ENCODE results near the gene PCDHGA7. TPM values are rescaled to one million over a fixed set of nuclear protein-coding genes. Genes with fewer than 3 reads are reported as not detected.
"Not testable (repeated sequence)": the region's sequence is repeated elsewhere in the genome, so short reads cannot be mapped to it uniquely, and the experiment has no call there.

The PCDHGA7 gene
- total RNA-seq, 1 donor from 2014 or later: 0.16 TPM

DNA sequence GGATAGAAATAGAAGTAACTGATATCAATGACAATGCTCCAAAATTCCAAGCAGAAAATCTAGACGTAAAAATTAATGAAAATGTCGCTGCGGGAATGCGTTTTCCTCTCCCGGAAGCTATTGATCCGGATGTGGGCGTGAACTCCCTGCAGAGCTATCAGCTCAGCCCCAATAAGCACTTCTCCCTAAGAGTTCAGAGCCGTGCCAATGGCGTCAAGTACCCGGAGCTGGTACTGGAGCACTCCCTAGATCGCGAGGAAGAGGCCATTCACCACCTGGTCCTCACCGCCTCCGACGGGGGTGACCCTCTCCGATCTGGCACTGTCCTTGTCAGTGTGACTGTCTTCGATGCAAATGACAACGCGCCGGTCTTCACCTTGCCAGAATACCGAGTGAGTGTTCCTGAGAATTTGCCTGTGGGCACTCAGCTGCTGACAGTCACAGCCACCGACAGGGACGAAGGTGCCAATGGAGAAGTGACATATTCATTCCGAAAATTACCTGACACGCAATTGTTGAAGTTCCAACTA is 31.1 kb downstream of the PCDHGA7 start:
- H3K9me3 Mint-ChIP-seq: peaks cover 21% of the 10 kb centered on the region
- peaks cover 62% of the 10 kb centered on the region for H3K27me3 Mint-ChIP-seq (ENCODE audit: low read depth)
- no peak for DNase-seq (ENCODE audit: low spot score)
- intact Hi-C loops (cut with micrococcal nuclease): loop anchor here (2.0 kb wide), 1 partner anchor 99 kb away; no protein-coding TSS in a partner anchor
- peaks cover 19% of the 10 kb centered on the region for H3K4me1 Mint-ChIP-seq (ENCODE audit: low read depth)
- peak overlapping the region; percentile 82 for H3K4me3 Mint-ChIP-seq (ENCODE audit: low read depth)
- no peak overlapping the region for H3K27ac Mint-ChIP-seq
- peaks cover 16% of the 10 kb centered on the region for H3K36me3 Mint-ChIP-seq (ENCODE audit: low read depth)

DNA sequence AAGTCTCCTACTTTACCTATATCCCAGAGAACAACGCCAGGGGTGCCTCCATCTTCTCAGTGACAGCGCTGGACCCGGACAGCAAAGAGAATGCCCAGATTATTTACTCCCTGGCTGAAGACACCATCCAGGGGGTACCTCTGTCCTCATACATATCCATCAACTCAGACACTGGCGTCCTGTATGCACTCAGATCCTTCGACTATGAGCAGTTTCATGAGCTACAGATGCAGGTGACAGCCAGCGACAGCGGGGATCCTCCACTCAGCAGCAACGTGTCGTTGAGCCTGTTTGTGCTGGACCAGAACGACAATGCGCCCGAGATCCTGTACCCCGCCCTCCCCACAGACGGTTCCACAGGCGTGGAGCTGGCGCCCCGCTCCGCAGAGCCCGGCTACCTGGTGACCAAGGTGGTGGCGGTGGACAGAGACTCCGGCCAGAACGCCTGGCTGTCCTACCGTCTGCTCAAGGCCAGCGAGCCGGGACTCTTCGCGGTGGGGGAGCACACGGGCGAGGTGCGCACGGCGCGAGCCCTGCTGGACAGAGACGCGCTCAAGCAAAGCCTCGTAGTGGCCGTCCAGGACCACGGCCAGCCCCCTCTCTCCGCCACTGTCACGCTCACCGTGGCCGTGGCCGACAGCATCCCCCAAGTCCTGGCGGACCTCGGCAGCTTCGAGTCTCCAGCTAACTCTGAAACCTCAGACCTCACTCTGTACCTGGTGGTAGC is 32.2 kb downstream of the PCDHGA7 start:
- Mint-ChIP-seq H3K9me3 (peaks cover 21% of the 10 kb centered on the region), H3K27me3 (ENCODE audit: low read depth) (peaks cover 59% of the 10 kb centered on the region), H3K4me1 (ENCODE audit: low read depth) (peaks cover 19% of the 10 kb centered on the region), H3K4me3 (ENCODE audit: low read depth) (peak overlapping the region; percentile 17), H3K36me3 (ENCODE audit: low read depth) (peaks cover 12% of the 10 kb centered on the region)
- intact Hi-C loops (cut with micrococcal nuclease); H3K27ac Mint-ChIP-seq; DNase-seq (ENCODE audit: low spot score): not testable (repeated sequence)

DNA sequence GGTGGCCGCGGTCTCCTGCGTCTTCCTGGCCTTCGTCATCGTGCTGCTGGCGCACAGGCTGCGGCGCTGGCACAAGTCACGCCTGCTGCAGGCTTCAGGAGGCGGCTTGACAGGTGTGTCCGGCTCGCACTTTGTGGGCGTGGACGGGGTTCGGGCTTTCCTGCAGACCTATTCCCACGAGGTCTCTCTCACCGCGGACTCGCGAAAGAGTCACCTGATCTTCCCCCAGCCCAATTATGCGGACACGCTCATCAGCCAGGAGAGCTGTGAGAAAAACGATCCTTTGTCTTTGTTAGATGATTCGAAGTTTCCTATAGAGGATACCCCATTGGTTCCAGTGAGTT is 32.7 kb downstream of the PCDHGA7 start:
- H3K4me1 Mint-ChIP-seq (ENCODE audit: low read depth): peaks cover 19% of the 10 kb centered on the region
- H3K36me3 Mint-ChIP-seq (ENCODE audit: low read depth): peaks cover 12% of the 10 kb centered on the region
- H3K4me3 Mint-ChIP-seq (ENCODE audit: low read depth); intact Hi-C loops (cut with micrococcal nuclease); H3K27ac Mint-ChIP-seq; DNase-seq (ENCODE audit: low spot score): not testable (repeated sequence)
- H3K27me3 Mint-ChIP-seq (ENCODE audit: low read depth): peaks cover 61% of the 10 kb centered on the region
- H3K9me3 Mint-ChIP-seq: peaks cover 19% of the 10 kb centered on the region

DNA sequence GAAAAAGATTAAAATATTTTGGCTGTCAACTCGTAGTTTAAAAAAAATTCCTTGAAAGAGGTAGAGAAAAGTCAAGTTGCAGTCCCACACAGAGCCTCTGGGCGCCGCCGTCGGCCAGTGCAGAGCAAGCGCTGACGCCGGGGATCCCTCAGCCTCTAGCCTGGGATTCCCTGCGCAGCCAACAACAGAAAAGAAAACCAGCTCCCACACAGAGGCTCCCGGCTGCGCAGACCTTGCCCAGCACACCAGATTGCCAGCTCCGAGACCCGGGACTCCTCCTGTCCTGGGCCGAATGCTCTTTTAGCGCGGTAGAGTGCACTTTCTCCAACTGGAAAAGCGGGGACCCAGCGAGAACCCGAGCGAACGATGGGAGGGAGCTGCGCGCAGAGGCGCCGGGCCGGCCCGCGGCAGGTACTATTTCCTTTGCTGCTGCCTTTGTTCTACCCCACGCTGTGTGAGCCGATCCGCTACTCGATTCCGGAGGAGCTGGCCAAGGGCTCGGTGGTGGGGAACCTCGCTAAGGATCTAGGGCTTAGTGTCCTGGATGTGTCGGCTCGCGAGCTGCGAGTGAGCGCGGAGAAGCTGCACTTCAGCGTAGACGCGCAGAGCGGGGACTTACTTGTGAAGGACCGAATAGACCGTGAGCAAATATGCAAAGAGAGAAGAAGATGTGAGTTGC is 35.1 kb downstream of the PCDHGA7 start, which contains the start of gene PCDHGB7:
Gene PCDHGB7, plus strand, starts transcription at position 184 of the 679 bp plus-strand sequence. Its CDS starts 183 bp downstream, at position 367.
- H3K27ac Mint-ChIP-seq; H3K36me3 Mint-ChIP-seq (ENCODE audit: low read depth); intact Hi-C loops (cut with micrococcal nuclease); DNase-seq (ENCODE audit: low spot score): not testable (repeated sequence)
- peaks cover 24% of the 10 kb centered on the region for H3K4me1 Mint-ChIP-seq (ENCODE audit: low read depth)
- peaks cover 27% of the 10 kb centered on the region for H3K9me3 Mint-ChIP-seq
- H3K4me3 Mint-ChIP-seq (ENCODE audit: low read depth): peak within 1 kb of the TSS; percentile 57
- H3K27me3 Mint-ChIP-seq (ENCODE audit: low read depth): peaks cover 75% of the 10 kb centered on the region

DNA sequence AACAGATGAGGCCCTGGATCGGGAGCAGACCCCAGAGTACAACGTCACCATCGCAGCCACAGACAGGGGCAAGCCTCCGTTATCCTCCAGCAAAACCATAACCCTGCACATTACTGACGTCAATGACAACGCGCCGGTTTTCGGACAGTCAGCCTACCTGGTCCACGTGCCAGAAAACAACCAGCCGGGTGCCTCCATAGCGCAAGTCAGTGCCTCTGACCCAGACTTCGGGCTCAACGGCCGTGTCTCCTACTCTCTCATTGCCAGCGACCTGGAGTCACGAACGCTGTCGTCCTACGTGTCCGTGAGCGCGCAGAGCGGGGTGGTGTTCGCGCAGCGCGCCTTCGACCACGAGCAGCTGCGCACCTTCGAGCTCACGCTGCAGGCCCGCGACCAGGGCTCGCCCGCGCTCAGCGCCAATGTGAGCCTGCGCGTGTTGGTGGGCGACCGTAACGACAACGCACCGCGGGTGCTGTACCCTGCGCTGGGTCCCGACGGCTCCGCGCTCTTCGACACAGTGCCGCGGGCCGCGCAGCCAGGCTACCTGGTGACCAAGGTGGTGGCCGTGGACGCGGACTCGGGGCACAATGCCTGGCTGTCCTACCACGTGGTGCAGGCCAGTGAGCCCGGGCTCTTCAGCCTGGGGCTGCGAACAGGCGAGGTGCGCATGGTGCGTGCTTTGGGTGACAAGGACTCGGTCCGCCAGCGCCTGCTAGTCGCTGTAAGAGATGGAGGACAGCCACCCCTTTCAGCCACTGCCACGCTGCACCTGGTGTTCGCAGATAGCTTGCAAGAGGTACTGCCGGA is 36.7 kb downstream of the PCDHGA7 start:
- DNase-seq (ENCODE audit: low spot score): no peak
- Mint-ChIP-seq H3K4me1 (ENCODE audit: low read depth) (peaks cover 14% of the 10 kb centered on the region), H3K9me3 (peaks cover 22% of the 10 kb centered on the region), H3K36me3 (ENCODE audit: low read depth) (peaks cover 7% of the 10 kb centered on the region), H3K27ac (no peak overlapping the region), H3K27me3 (ENCODE audit: low read depth) (peaks cover 68% of the 10 kb centered on the region), H3K4me3 (ENCODE audit: low read depth) (no peak overlapping the region)
- intact Hi-C loops (cut with micrococcal nuclease): no loop called here

DNA sequence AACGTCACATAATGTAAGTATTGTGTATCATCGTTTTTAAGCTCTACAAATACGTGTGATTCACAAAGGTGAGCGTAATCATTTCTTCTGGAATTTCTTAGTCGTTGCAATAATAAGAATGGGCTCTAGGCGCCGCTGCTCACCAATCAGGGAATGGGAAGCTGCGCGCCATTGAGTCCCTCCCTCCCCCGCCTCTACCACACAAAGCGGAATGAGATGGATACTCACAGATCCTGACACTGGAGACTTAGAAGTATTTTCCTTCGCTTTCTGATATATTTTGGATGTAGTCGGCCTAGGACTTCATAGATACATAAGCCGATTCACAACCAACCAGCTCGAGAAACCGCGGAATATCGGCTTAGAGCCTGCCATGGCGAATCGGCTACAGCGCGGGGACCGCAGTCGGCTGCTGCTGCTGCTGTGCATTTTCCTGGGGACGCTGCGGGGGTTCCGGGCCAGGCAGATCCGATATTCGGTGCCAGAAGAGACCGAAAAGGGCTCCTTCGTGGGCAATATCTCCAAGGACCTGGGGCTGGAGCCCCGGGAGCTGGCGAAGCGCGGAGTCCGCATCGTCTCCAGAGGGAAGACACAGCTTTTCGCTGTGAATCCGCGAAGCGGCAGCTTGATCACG is 38.4 kb downstream of the PCDHGA7 start, which contains the start of gene PCDHGA11:
Gene PCDHGA11, plus strand, starts transcription at position 197 of the 634 bp plus-strand sequence. Its CDS starts 177 bp downstream, at position 374.
- Mint-ChIP-seq H3K4me3 (ENCODE audit: low read depth) (peak within 1 kb of the TSS; percentile 81), H3K36me3 (ENCODE audit: low read depth) (peaks cover 7% of the 10 kb centered on the region), H3K4me1 (ENCODE audit: low read depth) (peaks cover 10% of the 10 kb centered on the region), H3K27ac (no peak within 1 kb of the TSS), H3K9me3 (peaks cover 19% of the 10 kb centered on the region), H3K27me3 (ENCODE audit: low read depth) (peaks cover 63% of the 10 kb centered on the region)
- no peak for DNase-seq (ENCODE audit: low spot score)
- intact Hi-C loops (cut with micrococcal nuclease): loop anchor here (2.0 to 5.0 kb wide), 4 partner anchors 56 to 144 kb away; partner anchors contain the start of genes PCDHGA2, PCDHGA4, PCDHGB2 and PCDHGC3

DNA sequence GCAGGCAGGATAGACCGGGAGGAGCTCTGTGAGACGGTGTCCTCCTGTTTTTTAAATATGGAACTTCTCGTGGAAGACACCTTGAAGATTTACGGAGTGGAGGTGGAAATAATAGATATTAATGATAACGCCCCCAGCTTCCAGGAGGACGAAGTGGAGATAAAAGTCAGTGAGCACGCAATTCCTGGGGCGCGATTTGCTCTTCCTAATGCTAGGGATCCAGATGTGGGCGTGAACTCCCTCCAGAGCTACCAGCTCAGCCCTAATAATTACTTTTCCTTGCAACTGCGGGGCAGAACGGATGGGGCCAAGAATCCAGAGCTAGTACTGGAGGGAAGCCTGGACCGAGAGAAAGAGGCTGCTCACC is 38.9 kb downstream of the PCDHGA7 start:
- H3K27ac Mint-ChIP-seq: no peak overlapping the region
- peaks cover 19% of the 10 kb centered on the region for H3K9me3 Mint-ChIP-seq
- peaks cover 10% of the 10 kb centered on the region for H3K4me1 Mint-ChIP-seq (ENCODE audit: low read depth)
- H3K36me3 Mint-ChIP-seq (ENCODE audit: low read depth): peaks cover 7% of the 10 kb centered on the region
- DNase-seq (ENCODE audit: low spot score): no peak
- H3K4me3 Mint-ChIP-seq (ENCODE audit: low read depth): peak overlapping the region; percentile 81
- intact Hi-C loops (cut with micrococcal nuclease): loop anchor here (2.0 to 5.0 kb wide), 4 partner anchors 56 to 143 kb away; partner anchors contain the start of genes PCDHGA2, PCDHGA4, PCDHGB2 and PCDHGC3
- H3K27me3 Mint-ChIP-seq (ENCODE audit: low read depth): peaks cover 59% of the 10 kb centered on the region

DNA sequence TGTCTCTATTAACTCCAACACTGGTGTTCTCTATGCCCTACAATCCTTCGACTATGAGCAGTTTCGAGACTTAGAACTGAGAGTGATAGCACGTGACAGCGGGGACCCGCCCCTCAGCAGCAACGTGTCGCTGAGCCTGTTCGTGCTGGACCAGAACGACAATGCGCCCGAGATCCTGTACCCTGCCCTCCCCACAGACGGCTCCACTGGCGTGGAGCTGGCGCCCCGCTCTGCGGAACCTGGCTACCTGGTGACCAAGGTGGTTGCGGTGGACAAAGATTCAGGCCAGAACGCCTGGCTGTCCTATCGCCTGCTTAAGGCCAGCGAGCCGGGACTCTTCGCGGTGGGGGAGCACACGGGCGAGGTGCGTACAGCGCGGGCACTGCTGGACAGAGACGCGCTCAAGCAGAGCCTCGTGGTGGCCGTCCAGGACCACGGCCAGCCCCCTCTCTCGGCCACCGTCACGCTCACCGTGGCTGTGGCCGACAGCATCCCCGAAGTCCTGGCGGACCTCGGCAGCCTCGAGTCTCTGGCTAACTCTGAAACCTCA is 40.3 kb downstream of the PCDHGA7 start:
- H3K27me3 Mint-ChIP-seq (ENCODE audit: low read depth): peaks cover 54% of the 10 kb centered on the region
- peaks cover 6% of the 10 kb centered on the region for H3K36me3 Mint-ChIP-seq (ENCODE audit: low read depth)
- DNase-seq (ENCODE audit: low spot score): no peak
- peaks cover 9% of the 10 kb centered on the region for H3K4me1 Mint-ChIP-seq (ENCODE audit: low read depth)
- peaks cover 19% of the 10 kb centered on the region for H3K9me3 Mint-ChIP-seq
- no peak overlapping the region for H3K4me3 Mint-ChIP-seq (ENCODE audit: low read depth)
- no peak overlapping the region for H3K27ac Mint-ChIP-seq
- intact Hi-C loops (cut with micrococcal nuclease): loop anchor here (5.0 kb wide), 3 partner anchors 54 to 86 kb away; partner anchors contain the start of genes PCDHGA2, PCDHGA4, PCDHGB2 and PCDHGC3

DNA sequence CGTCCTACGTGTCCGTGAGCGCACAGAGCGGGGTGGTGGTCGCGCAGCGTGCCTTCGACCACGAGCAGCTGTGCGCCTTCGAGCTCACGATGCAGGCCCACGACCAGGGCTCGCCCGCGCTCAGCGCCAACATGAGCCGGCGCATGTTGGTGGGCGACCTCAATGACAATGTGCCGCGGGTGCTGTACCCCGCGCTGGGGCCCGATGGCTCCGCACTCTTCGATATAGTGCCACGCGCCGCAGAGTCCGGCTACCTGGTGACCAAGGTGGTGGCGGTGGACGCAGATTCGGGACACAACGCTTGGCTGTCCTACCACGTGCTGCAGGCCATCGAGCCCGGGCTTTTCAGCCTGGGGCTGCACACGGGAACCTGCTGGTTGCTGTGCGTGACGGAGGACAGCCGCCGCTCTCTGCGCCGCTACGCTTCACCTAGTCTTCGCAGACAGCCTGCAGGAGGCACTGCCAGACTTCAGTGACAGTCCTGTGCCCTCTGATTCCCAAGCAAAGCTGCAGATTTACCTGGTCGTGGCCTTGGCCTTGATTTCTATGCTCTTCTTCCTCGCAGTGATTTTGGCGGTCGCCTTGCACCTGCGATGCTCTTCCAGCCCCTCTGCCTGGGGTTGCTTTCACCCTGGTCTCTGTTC is 45.4 kb downstream of the PCDHGA7 start:
- Mint-ChIP-seq H3K4me3 (ENCODE audit: low read depth) (no peak overlapping the region), H3K4me1 (ENCODE audit: low read depth) (peaks cover 2% of the 10 kb centered on the region), H3K27ac (no peak overlapping the region), H3K9me3 (peaks cover 19% of the 10 kb centered on the region), H3K36me3 (ENCODE audit: low read depth) (peaks cover 2% of the 10 kb centered on the region), H3K27me3 (ENCODE audit: low read depth) (peaks cover 33% of the 10 kb centered on the region)
- intact Hi-C loops (cut with micrococcal nuclease): no loop called here
- DNase-seq (ENCODE audit: low spot score): no peak

DNA sequence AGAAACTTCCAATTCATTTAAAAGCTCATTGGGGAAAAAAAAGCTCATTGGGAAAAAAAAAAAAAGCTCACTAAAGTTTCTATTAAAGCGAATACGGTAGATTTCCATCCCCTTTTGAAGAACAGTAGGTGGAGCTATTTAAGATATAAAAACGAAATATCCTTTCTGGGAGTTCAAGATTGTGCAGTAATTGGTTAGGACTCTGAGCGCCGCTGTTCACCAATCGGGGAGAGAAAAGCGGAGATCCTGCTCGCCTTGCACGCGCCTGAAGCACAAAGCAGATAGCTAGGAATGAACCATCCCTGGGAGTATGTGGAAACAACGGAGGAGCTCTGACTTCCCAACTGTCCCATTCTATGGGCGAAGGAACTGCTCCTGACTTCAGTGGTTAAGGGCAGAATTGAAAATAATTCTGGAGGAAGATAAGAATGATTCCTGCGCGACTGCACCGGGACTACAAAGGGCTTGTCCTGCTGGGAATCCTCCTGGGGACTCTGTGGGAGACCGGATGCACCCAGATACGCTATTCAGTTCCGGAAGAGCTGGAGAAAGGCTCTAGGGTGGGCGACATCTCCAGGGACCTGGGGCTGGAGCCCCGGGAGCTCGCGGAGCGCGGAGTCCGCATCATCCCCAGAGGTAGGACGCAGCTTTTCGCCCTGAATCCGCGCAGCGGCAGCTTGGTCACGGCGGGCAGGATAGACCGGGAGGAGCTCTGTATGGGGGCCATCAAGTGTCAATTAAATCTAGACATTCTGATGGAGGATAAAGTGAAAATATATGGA is 48.0 kb downstream of the PCDHGA7 start, which contains the start of gene PCDHGA12:
Gene PCDHGA12, plus strand, starts transcription at position 176 of the 782 bp plus-strand sequence. Its CDS starts 253 bp downstream, at position 429.
- Mint-ChIP-seq H3K4me3 (ENCODE audit: low read depth) (peak within 1 kb of the TSS; percentile 63), H3K27ac (no peak within 1 kb of the TSS), H3K27me3 (ENCODE audit: low read depth) (peaks cover 24% of the 10 kb centered on the region), H3K4me1 (ENCODE audit: low read depth) (peaks cover 2% of the 10 kb centered on the region), H3K9me3 (peaks cover 19% of the 10 kb centered on the region), H3K36me3 (ENCODE audit: low read depth) (peaks cover 2% of the 10 kb centered on the region)
- intact Hi-C loops (cut with micrococcal nuclease): no loop called here
- no peak for DNase-seq (ENCODE audit: low spot score)

DNA sequence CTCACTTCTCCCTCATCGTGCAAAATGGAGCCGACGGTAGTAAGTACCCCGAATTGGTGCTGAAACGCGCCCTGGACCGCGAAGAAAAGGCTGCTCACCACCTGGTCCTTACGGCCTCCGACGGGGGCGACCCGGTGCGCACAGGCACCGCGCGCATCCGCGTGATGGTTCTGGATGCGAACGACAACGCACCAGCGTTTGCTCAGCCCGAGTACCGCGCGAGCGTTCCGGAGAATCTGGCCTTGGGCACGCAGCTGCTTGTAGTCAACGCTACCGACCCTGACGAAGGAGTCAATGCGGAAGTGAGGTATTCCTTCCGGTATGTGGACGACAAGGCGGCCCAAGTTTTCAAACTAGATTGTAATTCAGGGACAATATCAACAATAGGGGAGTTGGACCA is 48.7 kb downstream of the PCDHGA7 start:
- no peak for DNase-seq (ENCODE audit: low spot score)
- Mint-ChIP-seq H3K4me1 (ENCODE audit: low read depth) (peaks cover 2% of the 10 kb centered on the region), H3K27me3 (ENCODE audit: low read depth) (peaks cover 24% of the 10 kb centered on the region), H3K9me3 (peaks cover 19% of the 10 kb centered on the region), H3K27ac (no peak overlapping the region), H3K4me3 (ENCODE audit: low read depth) (no peak overlapping the region), H3K36me3 (ENCODE audit: low read depth) (peaks cover 2% of the 10 kb centered on the region)
- intact Hi-C loops (cut with micrococcal nuclease): no loop called here
